ENCODE measurements around the gene ASIC5.

GRCh38 chr4:155907556-155907955 is 41.5 kb upstream of the ASIC5 start:
- TF ChIP-seq POLR2AphosphoS5 (IDR thresholded peaks at IDR 0.05; ENCODE audit: low read depth, low read length) (no peak), POLR2A (IDR thresholded peaks at IDR 0.05; ENCODE audit: low read depth, low read length) (no peak), TAF1 (IDR thresholded peaks at IDR 0.05; ENCODE audit: borderline replicate concordance, low read depth, low read length) (no peak)
